PC-3 (cell line): ENCODE measurements around the gene ADCY10.

Source experiments
- EZH2 ChIP-seq: fragments of 300-600 bp; sonication (generic); IDR thresholded peaks from one replicate; pipeline ENCODE4 v1.6.1; 2017; ENCODE audit warnings: antibody characterized with exemption, mild to moderate bottlenecking, low read length; ENCODE audit not compliant: unreplicated experiment
- EZH2phosphoT487 ChIP-seq: fragments of 300-600 bp; sonication (generic); IDR thresholded peaks from 2 replicates; pipeline ENCODE4 v1.6.1; 2018; ENCODE audit warnings: mild to moderate bottlenecking, antibody characterized with exemption, low read length, borderline replicate concordance
- TF ChIP-seq, protein P1 (sequence below): fragments of 300-600 bp; sonication (generic); conservative IDR thresholded peaks from 2 replicates; pipeline ENCODE4 v1.5.1; 2017; ENCODE audit warnings: antibody characterized with exemption, low read depth, mild to moderate bottlenecking, low read length

DNA sequence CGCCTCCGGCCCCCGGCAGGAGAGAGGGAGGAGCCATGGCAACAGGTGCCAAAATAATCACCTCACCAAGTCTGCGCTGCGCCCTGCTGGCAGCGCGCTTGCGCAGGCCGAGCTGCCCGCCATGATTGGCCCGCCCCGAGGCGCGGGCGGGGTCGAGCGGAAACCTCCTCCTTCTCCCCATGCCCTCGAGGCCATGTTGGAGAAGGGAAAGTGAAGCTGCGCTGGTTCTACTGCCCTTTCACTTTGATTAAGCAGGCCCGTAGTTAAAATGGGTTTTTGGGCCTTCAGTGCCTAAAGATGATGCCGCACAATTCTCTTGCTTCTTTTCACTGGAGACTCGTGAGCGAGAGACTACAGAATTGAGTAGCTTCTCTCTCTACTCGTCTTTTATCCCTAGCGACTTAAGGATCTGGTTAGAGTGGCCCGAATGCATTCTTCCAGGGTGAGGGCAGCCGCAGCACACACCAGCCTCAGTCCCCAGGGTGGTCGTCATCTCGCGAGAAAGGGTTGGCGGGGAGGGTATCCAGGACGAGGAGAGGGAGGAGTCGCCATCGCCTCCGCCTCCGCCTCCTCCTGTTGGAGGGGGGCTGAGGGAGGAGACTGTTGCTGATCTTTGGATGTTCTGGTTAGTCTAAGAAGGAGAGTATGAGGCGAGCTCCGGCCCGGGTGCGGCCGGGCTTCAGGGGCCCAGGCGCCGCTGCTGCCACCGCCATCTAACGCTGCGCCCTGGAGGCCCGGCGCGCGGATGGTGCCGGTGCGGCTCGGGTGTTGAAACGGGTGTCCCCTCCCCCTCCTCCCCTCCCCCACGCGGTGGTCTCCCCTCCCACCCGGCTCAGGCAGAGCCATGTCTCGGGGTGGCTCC is 22.4 kb upstream of the ADCY10 start, which contains the start of gene DCAF6:
- TF ChIP-seq, protein P1, sequence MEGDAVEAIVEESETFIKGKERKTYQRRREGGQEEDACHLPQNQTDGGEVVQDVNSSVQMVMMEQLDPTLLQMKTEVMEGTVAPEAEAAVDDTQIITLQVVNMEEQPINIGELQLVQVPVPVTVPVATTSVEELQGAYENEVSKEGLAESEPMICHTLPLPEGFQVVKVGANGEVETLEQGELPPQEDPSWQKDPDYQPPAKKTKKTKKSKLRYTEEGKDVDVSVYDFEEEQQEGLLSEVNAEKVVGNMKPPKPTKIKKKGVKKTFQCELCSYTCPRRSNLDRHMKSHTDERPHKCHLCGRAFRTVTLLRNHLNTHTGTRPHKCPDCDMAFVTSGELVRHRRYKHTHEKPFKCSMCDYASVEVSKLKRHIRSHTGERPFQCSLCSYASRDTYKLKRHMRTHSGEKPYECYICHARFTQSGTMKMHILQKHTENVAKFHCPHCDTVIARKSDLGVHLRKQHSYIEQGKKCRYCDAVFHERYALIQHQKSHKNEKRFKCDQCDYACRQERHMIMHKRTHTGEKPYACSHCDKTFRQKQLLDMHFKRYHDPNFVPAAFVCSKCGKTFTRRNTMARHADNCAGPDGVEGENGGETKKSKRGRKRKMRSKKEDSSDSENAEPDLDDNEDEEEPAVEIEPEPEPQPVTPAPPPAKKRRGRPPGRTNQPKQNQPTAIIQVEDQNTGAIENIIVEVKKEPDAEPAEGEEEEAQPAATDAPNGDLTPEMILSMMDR = no peak
- no peak for TF ChIP-seq EZH2
- TF ChIP-seq EZH2phosphoT487 = no peak
